HEK293 (cell line): Measurements from ENCODE around the gene BCL11B.

Source experiments
- CTCF ChIA-PET: fragments of 350-600 bp; formaldehyde crosslinking; extraction: SDS; loops from one replicate; lab custom pipeline; 2021; ENCODE audit warnings: antibody characterized with exemption; lab: Yijun Ruan, JAX
- POLR2A ChIA-PET: fragments of 300-600 bp; formaldehyde crosslinking; extraction: SDS; loops from one replicate; lab custom pipeline; 2020; ENCODE audit warnings: antibody characterized with exemption, inconsistent platforms; lab: Yijun Ruan, JAX
- H3K27ac ChIP-seq: fragments of 200-500 bp; sonication (Bioruptor generic); 2 replicates; pipeline ENCODE4 v1.5.1; 2014; ENCODE audit warnings: low read depth, low read length, control low read depth, inconsistent platforms; ENCODE audit errors: extremely low read depth
- H3K36me3 ChIP-seq, 2 experiments: fragments of 200-500 bp in 1 of 2; sonication (Bioruptor generic) in 1 of 2; 1 replicate in 1 of 2; 2 replicates in 1 of 2; pipeline ENCODE4 v1.5.1; 2014 to 2017; ENCODE audit warnings: inconsistent platforms in 2 of 2, low read length in 2 of 2; ENCODE audit not compliant: control insufficient read depth in 2 of 2, insufficient read depth in 1 of 2
- H3K4me1 ChIP-seq: fragments of 200-500 bp; sonication (Bioruptor generic); 2 replicates; pipeline ENCODE4 v1.5.1; 2014; ENCODE audit warnings: mild to moderate bottlenecking, low read length, inconsistent platforms; ENCODE audit not compliant: control insufficient read depth, insufficient read depth
- H3K4me3 ChIP-seq: 2 replicates; pipeline ENCODE4 v1.5.1; 2011; ENCODE audit warnings: low read depth, mild to moderate bottlenecking, control low read depth, low read length, moderate library complexity
- H3K9me3 ChIP-seq: fragments of 200-500 bp; sonication (Bioruptor generic); 2 replicates; pipeline ENCODE4 v1.5.1; 2014; ENCODE audit warnings: low read depth, low read length, inconsistent platforms; ENCODE audit not compliant: control insufficient read depth, insufficient read depth
- SALL2 ChIP-seq: fragments of 450-650 bp; formaldehyde crosslinking; IDR thresholded peaks from 2 replicates; pipeline ENCODE4 v1.5.0; 2017; ENCODE audit warnings: missing biosample characterization, mild to moderate bottlenecking, missing genetic modification characterization, borderline replicate concordance
- TRIM28 ChIP-seq: IDR thresholded peaks from 2 replicates; pipeline ENCODE4 v1.6.1; 2011; ENCODE audit warnings: low read length, control low read depth, borderline replicate concordance
- WT1 ChIP-seq: fragments of 450-650 bp; formaldehyde crosslinking; IDR thresholded peaks from 2 replicates; pipeline ENCODE4 v1.5.1; 2016; ENCODE audit warnings: missing biosample characterization, missing genetic modification characterization
- ZBTB20 ChIP-seq: fragments of 450-650 bp; formaldehyde crosslinking; IDR thresholded peaks from 2 replicates; pipeline ENCODE4 v1.5.1; 2016; ENCODE audit warnings: missing biosample characterization, missing genetic modification characterization
- ZFP3 ChIP-seq: fragments of 450-650 bp; formaldehyde crosslinking; IDR thresholded peaks from 2 replicates; pipeline ENCODE4 v1.5.1; 2016; ENCODE audit warnings: low read depth, missing biosample characterization, missing genetic modification characterization
- ZNF121 ChIP-seq: fragments of 450-650 bp; formaldehyde crosslinking; IDR thresholded peaks from 2 replicates; pipeline ENCODE4 v1.5.1; 2016; ENCODE audit warnings: missing biosample characterization, missing genetic modification characterization
- ZNF146 ChIP-seq: fragments of 450-650 bp; formaldehyde crosslinking; IDR thresholded peaks from 2 replicates; pipeline ENCODE4 v1.5.1; 2016; ENCODE audit warnings: missing biosample characterization, missing genetic modification characterization
- ZNF433 ChIP-seq: fragments of 450-650 bp; formaldehyde crosslinking; IDR thresholded peaks from 2 replicates; pipeline ENCODE4 v1.5.1; 2016; ENCODE audit warnings: missing biosample characterization, missing genetic modification characterization, low read depth
- ZNF558 ChIP-seq: fragments of 450-650 bp; formaldehyde crosslinking; IDR thresholded peaks from 2 replicates; pipeline ENCODE4 v1.5.1; 2016; ENCODE audit warnings: missing biosample characterization, missing genetic modification characterization
- ZNF596 ChIP-seq: fragments of 450-650 bp; IDR thresholded peaks from 2 replicates; pipeline ENCODE4 v1.5.0; 2018; ENCODE audit warnings: missing biosample characterization, mild to moderate bottlenecking, missing genetic modification characterization, moderate library complexity
- ZNF600 ChIP-seq: fragments of 450-650 bp; formaldehyde crosslinking; IDR thresholded peaks from 2 replicates; pipeline ENCODE4 v1.5.1; 2016; ENCODE audit warnings: missing biosample characterization, missing genetic modification characterization
- ZNF621 ChIP-seq: fragments of 450-650 bp; formaldehyde crosslinking; IDR thresholded peaks from 2 replicates; pipeline ENCODE4 v1.5.1; 2017; ENCODE audit warnings: missing biosample characterization, missing genetic modification characterization
- ZNF792 ChIP-seq: fragments of 450-650 bp; formaldehyde crosslinking; IDR thresholded peaks from 2 replicates; pipeline ENCODE4 v1.5.1; 2016; ENCODE audit warnings: missing biosample characterization, missing genetic modification characterization
- TF ChIP-seq, protein P1 (sequence below): fragments of 450-650 bp; formaldehyde crosslinking; IDR thresholded peaks from 2 replicates; pipeline ENCODE4 v1.5.1; 2017; ENCODE audit warnings: missing biosample characterization, missing genetic modification characterization
- TF ChIP-seq, protein P2 (sequence below): fragments of 450-650 bp; formaldehyde crosslinking; IDR thresholded peaks from 2 replicates; pipeline ENCODE4 v1.5.1; 2017; ENCODE audit warnings: missing biosample characterization, missing genetic modification characterization
- TF ChIP-seq, protein P3 (sequence below): fragments of 450-650 bp; formaldehyde crosslinking; IDR thresholded peaks from 2 replicates; pipeline ENCODE4 v1.5.1; 2016; ENCODE audit warnings: missing biosample characterization, missing genetic modification characterization
- TF ChIP-seq, protein P4 (sequence below): fragments of 450-650 bp; IDR thresholded peaks from 2 replicates; pipeline ENCODE4 v1.5.1; 2018; ENCODE audit warnings: missing biosample characterization, mild to moderate bottlenecking, missing genetic modification characterization
- TF ChIP-seq, protein P5 (sequence below): fragments of 450-650 bp; formaldehyde crosslinking; IDR thresholded peaks from 2 replicates; pipeline ENCODE4 v1.5.1; 2016; ENCODE audit warnings: missing biosample characterization, missing genetic modification characterization, borderline replicate concordance
- TF ChIP-seq, protein P6 (sequence below): fragments of 450-650 bp; formaldehyde crosslinking; IDR thresholded peaks from 2 replicates; pipeline ENCODE4 v1.5.1; 2016; ENCODE audit warnings: missing biosample characterization, missing genetic modification characterization, borderline replicate concordance
- TF ChIP-seq, protein P7 (sequence below): fragments of 450-650 bp; formaldehyde crosslinking; IDR thresholded peaks from 2 replicates; pipeline ENCODE4 v1.5.1; 2016; ENCODE audit warnings: missing biosample characterization, missing genetic modification characterization
- TF ChIP-seq, protein P8 (sequence below): IDR thresholded peaks from 2 replicates; pipeline ENCODE4 v1.6.1; 2011; ENCODE audit warnings: mild to moderate bottlenecking, low read depth, low read length, borderline replicate concordance

Gene BCL11B

DNA sequence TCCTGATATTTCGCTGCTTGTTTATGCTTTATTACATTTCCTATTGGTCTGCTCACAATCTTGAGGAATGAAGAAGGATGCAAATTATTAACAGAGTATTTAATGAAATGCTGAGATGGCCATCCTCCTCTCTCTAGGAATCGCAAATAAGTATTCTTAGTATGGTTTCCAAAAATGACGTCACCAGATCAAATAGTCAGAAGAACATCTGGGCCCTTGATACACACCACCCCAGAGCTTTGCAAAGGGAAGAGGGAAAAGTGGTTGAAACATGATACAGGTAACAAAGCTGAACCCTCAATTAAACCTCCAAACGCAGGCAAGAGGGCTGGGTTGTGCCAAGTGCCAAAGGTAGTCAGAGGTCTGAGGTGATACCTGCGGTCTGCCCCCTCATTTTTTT, 107.3 kb downstream of the BCL11B start:
- CTCF ChIA-PET: no interaction called here
- no peaks in the 10 kb centered on the region for H3K36me3 ChIP-seq
- H3K4me1 ChIP-seq: no peaks in the 10 kb centered on the region
- POLR2A ChIA-PET: no interaction called here
- no peaks in the 10 kb centered on the region for H3K9me3 ChIP-seq
- H3K27ac ChIP-seq: no peak overlapping the region
- H3K4me3 ChIP-seq: no peak overlapping the region
- TF ChIP-seq TRIM28: no peak
- TF ChIP-seq ZNF596 (tag by site-specific recombination): no peak
- no peak for TF ChIP-seq ZNF121 (tag by site-specific recombination)
- TF ChIP-seq ZNF146: no peak
- TF ChIP-seq, protein P1, sequence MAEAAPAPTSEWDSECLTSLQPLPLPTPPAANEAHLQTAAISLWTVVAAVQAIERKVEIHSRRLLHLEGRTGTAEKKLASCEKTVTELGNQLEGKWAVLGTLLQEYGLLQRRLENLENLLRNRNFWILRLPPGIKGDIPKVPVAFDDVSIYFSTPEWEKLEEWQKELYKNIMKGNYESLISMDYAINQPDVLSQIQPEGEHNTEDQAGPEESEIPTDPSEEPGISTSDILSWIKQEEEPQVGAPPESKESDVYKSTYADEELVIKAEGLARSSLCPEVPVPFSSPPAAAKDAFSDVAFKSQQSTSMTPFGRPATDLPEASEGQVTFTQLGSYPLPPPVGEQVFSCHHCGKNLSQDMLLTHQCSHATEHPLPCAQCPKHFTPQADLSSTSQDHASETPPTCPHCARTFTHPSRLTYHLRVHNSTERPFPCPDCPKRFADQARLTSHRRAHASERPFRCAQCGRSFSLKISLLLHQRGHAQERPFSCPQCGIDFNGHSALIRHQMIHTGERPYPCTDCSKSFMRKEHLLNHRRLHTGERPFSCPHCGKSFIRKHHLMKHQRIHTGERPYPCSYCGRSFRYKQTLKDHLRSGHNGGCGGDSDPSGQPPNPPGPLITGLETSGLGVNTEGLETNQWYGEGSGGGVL (tag by site-specific recombination): no peak
- no peak for TF ChIP-seq ZNF792 (tag by site-specific recombination)
- TF ChIP-seq, protein P2, sequence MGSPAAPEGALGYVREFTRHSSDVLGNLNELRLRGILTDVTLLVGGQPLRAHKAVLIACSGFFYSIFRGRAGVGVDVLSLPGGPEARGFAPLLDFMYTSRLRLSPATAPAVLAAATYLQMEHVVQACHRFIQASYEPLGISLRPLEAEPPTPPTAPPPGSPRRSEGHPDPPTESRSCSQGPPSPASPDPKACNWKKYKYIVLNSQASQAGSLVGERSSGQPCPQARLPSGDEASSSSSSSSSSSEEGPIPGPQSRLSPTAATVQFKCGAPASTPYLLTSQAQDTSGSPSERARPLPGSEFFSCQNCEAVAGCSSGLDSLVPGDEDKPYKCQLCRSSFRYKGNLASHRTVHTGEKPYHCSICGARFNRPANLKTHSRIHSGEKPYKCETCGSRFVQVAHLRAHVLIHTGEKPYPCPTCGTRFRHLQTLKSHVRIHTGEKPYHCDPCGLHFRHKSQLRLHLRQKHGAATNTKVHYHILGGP: peak; percentile 71; the same call in 1 of the 2 replicates
- TF ChIP-seq ZNF600 (tag by site-specific recombination): no peak
- no peak for TF ChIP-seq ZFP3
- no peak for TF ChIP-seq ZNF621 (tag by site-specific recombination)
- no peak for TF ChIP-seq WT1 (tag by site-specific recombination)
- TF ChIP-seq, protein P3, sequence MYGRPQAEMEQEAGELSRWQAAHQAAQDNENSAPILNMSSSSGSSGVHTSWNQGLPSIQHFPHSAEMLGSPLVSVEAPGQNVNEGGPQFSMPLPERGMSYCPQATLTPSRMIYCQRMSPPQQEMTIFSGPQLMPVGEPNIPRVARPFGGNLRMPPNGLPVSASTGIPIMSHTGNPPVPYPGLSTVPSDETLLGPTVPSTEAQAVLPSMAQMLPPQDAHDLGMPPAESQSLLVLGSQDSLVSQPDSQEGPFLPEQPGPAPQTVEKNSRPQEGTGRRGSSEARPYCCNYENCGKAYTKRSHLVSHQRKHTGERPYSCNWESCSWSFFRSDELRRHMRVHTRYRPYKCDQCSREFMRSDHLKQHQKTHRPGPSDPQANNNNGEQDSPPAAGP: no peak
- TF ChIP-seq SALL2 (tag by site-specific recombination): no peak
- TF ChIP-seq, protein P4, sequence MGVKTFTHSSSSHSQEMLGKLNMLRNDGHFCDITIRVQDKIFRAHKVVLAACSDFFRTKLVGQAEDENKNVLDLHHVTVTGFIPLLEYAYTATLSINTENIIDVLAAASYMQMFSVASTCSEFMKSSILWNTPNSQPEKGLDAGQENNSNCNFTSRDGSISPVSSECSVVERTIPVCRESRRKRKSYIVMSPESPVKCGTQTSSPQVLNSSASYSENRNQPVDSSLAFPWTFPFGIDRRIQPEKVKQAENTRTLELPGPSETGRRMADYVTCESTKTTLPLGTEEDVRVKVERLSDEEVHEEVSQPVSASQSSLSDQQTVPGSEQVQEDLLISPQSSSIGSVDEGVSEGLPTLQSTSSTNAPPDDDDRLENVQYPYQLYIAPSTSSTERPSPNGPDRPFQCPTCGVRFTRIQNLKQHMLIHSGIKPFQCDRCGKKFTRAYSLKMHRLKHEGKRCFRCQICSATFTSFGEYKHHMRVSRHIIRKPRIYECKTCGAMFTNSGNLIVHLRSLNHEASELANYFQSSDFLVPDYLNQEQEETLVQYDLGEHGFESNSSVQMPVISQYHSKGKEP: no peak
- TF ChIP-seq, protein P5, sequence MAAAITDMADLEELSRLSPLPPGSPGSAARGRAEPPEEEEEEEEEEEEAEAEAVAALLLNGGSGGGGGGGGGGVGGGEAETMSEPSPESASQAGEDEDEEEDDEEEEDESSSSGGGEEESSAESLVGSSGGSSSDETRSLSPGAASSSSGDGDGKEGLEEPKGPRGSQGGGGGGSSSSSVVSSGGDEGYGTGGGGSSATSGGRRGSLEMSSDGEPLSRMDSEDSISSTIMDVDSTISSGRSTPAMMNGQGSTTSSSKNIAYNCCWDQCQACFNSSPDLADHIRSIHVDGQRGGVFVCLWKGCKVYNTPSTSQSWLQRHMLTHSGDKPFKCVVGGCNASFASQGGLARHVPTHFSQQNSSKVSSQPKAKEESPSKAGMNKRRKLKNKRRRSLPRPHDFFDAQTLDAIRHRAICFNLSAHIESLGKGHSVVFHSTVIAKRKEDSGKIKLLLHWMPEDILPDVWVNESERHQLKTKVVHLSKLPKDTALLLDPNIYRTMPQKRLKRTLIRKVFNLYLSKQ (tag by site-specific recombination): no peak
- TF ChIP-seq, protein P6, sequence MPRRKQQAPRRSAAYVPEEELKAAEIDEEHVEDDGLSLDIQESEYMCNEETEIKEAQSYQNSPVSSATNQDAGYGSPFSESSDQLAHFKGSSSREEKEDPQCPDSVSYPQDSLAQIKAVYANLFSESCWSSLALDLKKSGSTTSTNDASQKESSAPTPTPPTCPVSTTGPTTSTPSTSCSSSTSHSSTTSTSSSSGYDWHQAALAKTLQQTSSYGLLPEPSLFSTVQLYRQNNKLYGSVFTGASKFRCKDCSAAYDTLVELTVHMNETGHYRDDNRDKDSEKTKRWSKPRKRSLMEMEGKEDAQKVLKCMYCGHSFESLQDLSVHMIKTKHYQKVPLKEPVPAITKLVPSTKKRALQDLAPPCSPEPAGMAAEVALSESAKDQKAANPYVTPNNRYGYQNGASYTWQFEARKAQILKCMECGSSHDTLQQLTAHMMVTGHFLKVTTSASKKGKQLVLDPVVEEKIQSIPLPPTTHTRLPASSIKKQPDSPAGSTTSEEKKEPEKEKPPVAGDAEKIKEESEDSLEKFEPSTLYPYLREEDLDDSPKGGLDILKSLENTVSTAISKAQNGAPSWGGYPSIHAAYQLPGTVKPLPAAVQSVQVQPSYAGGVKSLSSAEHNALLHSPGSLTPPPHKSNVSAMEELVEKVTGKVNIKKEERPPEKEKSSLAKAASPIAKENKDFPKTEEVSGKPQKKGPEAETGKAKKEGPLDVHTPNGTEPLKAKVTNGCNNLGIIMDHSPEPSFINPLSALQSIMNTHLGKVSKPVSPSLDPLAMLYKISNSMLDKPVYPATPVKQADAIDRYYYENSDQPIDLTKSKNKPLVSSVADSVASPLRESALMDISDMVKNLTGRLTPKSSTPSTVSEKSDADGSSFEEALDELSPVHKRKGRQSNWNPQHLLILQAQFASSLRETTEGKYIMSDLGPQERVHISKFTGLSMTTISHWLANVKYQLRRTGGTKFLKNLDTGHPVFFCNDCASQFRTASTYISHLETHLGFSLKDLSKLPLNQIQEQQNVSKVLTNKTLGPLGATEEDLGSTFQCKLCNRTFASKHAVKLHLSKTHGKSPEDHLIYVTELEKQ (tag by site-specific recombination): no peak
- TF ChIP-seq, protein P7, sequence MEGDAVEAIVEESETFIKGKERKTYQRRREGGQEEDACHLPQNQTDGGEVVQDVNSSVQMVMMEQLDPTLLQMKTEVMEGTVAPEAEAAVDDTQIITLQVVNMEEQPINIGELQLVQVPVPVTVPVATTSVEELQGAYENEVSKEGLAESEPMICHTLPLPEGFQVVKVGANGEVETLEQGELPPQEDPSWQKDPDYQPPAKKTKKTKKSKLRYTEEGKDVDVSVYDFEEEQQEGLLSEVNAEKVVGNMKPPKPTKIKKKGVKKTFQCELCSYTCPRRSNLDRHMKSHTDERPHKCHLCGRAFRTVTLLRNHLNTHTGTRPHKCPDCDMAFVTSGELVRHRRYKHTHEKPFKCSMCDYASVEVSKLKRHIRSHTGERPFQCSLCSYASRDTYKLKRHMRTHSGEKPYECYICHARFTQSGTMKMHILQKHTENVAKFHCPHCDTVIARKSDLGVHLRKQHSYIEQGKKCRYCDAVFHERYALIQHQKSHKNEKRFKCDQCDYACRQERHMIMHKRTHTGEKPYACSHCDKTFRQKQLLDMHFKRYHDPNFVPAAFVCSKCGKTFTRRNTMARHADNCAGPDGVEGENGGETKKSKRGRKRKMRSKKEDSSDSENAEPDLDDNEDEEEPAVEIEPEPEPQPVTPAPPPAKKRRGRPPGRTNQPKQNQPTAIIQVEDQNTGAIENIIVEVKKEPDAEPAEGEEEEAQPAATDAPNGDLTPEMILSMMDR (tag by site-specific recombination): no peak
- TF ChIP-seq ZNF558 (tag by site-specific recombination): no peak
- no peak for TF ChIP-seq ZNF433 (tag by site-specific recombination)
- no peak for TF ChIP-seq ZBTB20
- TF ChIP-seq, protein P8, sequence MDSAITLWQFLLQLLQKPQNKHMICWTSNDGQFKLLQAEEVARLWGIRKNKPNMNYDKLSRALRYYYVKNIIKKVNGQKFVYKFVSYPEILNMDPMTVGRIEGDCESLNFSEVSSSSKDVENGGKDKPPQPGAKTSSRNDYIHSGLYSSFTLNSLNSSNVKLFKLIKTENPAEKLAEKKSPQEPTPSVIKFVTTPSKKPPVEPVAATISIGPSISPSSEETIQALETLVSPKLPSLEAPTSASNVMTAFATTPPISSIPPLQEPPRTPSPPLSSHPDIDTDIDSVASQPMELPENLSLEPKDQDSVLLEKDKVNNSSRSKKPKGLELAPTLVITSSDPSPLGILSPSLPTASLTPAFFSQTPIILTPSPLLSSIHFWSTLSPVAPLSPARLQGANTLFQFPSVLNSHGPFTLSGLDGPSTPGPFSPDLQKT: no peak
